ENCODE data around the gene ASCC3. TPM values are rescaled to one million over a fixed set of nuclear protein-coding genes. Genes with fewer than 3 reads are reported as not detected.

The ASCC3 gene
- total RNA-seq, 1 donor from 2014 or later, result 75.3 TPM

- Mint-ChIP-seq H3K27me3 (ENCODE audit: insufficient read depth, low read depth) (no peaks in the 10 kb centered on the region), H3K9me3 (no peaks in the 10 kb centered on the region), H3K4me3 (no peak overlapping the region), H3K36me3 (no peaks in the 10 kb centered on the region), H3K27ac (no peak overlapping the region), H3K4me1 (no peaks in the 10 kb centered on the region)
- Histone ChIP-seq H3K27me3 (no peaks in the 10 kb centered on the region), H3K36me3 (no peaks in the 10 kb centered on the region), H3K4me1 (no peaks in the 10 kb centered on the region), H3F3A (ENCODE audit: low read depth) (no peaks in the 10 kb centered on the region), H3K4me2 (no peak overlapping the region), H3K9ac (no peak overlapping the region), H3K79me2 (ENCODE audit: low read depth) (no peaks in the 10 kb centered on the region), H3K27ac (no peak overlapping the region), H4K20me1 (ENCODE audit: low read depth) (no peaks in the 10 kb centered on the region), H3K9me3 (ENCODE audit: low read depth) (no peaks in the 10 kb centered on the region), H3K4me3 (no peak overlapping the region), H2AFZ (replicated peaks) (no peak overlapping the region)
- TF ChIP-seq CTCF (IDR thresholded peaks at IDR 0.05) (no peak), EZH2 (IDR thresholded peaks at IDR 0.05) (no peak), EZH2phosphoT487 (IDR thresholded peaks at IDR 0.05) (no peak)
- DNase-seq (ENCODE audit: low spot score), result no peak
Measured at GRCh38 chr6:100904316-100904715, 23.2 kb upstream of the ASCC3 start.

GRCh38 chr6:100901582-100901981, 20.5 kb upstream of the ASCC3 start:
- Histone ChIP-seq H3K79me2 (ENCODE audit: low read depth) (no peaks in the 10 kb centered on the region), H4K20me1 (ENCODE audit: low read depth) (no peaks in the 10 kb centered on the region), H3K9me3 (ENCODE audit: low read depth) (no peaks in the 10 kb centered on the region), H3F3A (ENCODE audit: low read depth) (no peaks in the 10 kb centered on the region), H3K4me3 (no peak overlapping the region), H3K27ac (no peak overlapping the region), H3K27me3 (no peaks in the 10 kb centered on the region), H3K36me3 (no peaks in the 10 kb centered on the region), H3K4me1 (no peaks in the 10 kb centered on the region), H3K4me2 (no peak overlapping the region), H2AFZ (replicated peaks) (no peak overlapping the region), H3K9ac (no peak overlapping the region)
- H3K4me3 Mint-ChIP-seq, result no peak overlapping the region
- H3K27me3 Mint-ChIP-seq (ENCODE audit: insufficient read depth, low read depth), result no peaks in the 10 kb centered on the region
- H3K36me3 Mint-ChIP-seq, result no peaks in the 10 kb centered on the region
- DNase-seq (ENCODE audit: low spot score), result no peak
- peaks cover 4% of the 10 kb centered on the region for H3K9me3 Mint-ChIP-seq
- H3K27ac Mint-ChIP-seq, result no peak overlapping the region
- TF ChIP-seq EZH2 (IDR thresholded peaks at IDR 0.05) (no peak), CTCF (IDR thresholded peaks at IDR 0.05) (no peak), EZH2phosphoT487 (IDR thresholded peaks at IDR 0.05) (no peak)
- H3K4me1 Mint-ChIP-seq, result no peaks in the 10 kb centered on the region

- no peak overlapping the region for H3K4me3 ChIP-seq
- no peak for DNase-seq (ENCODE audit: low spot score)
- H3K79me2 ChIP-seq (ENCODE audit: low read depth), result no peaks in the 10 kb centered on the region
- H3K36me3 ChIP-seq, result no peaks in the 10 kb centered on the region
- H3K27ac ChIP-seq, result no peak overlapping the region
- no peaks in the 10 kb centered on the region for H3K9me3 ChIP-seq (ENCODE audit: low read depth)
- no peak overlapping the region for H3K27ac Mint-ChIP-seq
- H3K4me1 Mint-ChIP-seq, result no peaks in the 10 kb centered on the region
- H3K4me3 Mint-ChIP-seq, result no peak overlapping the region
- no peaks in the 10 kb centered on the region for H3K4me1 ChIP-seq
- H3K9me3 Mint-ChIP-seq, result peaks cover 4% of the 10 kb centered on the region
- H3K4me2 ChIP-seq, result no peak overlapping the region
- no peaks in the 10 kb centered on the region for H3K27me3 Mint-ChIP-seq (ENCODE audit: insufficient read depth, low read depth)
- H4K20me1 ChIP-seq (ENCODE audit: low read depth), result no peaks in the 10 kb centered on the region
- H3K27me3 ChIP-seq, result no peaks in the 10 kb centered on the region
- H2AFZ ChIP-seq (replicated peaks), result no peak overlapping the region
- TF ChIP-seq CTCF (IDR thresholded peaks at IDR 0.05) (no peak), EZH2 (IDR thresholded peaks at IDR 0.05) (no peak), EZH2phosphoT487 (IDR thresholded peaks at IDR 0.05) (no peak)
- H3F3A ChIP-seq (ENCODE audit: low read depth), result no peaks in the 10 kb centered on the region
- no peak overlapping the region for H3K9ac ChIP-seq
- no peaks in the 10 kb centered on the region for H3K36me3 Mint-ChIP-seq
Measured at GRCh38 chr6:100899202-100899601, 18.1 kb upstream of the ASCC3 start.

All from neural progenitor cell (in vitro differentiated cells).